IMR-90 (cell line): ENCODE results near the gene AGBL1. TPM values are rescaled to one million over a fixed set of nuclear protein-coding genes. Genes with fewer than 3 reads are reported as not detected.

Source experiments
- ATAC-seq: fragments of 200-7000 bp; cut with Tn5 transposase; 2 replicates; pipeline ENCODE4 v1.9.1; 2020; ENCODE audit warnings: low read depth, mild to moderate bottlenecking, moderate library complexity
- BruUV-seq: library from RNA; stranded (reverse); fragments of 400-500 nt; replicated peaks from 2 replicates; lab custom pipeline; 2021; lab: Mats Ljungman, UMichigan
- CTCF ChIA-PET: fragments of 300-600 bp; formaldehyde crosslinking; extraction: SDS; loops from one replicate; lab custom pipeline; 2021; ENCODE audit warnings: antibody characterized with exemption; lab: Yijun Ruan, JAX
- POLR2A ChIA-PET: fragments of 300-600 bp; sonication (Branson Sonifier 250); formaldehyde crosslinking; loops from one replicate; lab custom pipeline; 2022; ENCODE audit warnings: antibody characterized with exemption; ENCODE audit not compliant: unreplicated experiment; lab: Charles Lee
- DNase-seq: peaks from one replicate; pipeline ENCODE4 v3.0.0; 2013
- H2AFZ ChIP-seq: replicated peaks from 2 replicates; pipeline ENCODE3; 2013; ENCODE audit warnings: low read length, mild to moderate bottlenecking; ENCODE audit not compliant: poor library complexity
- H2AK5ac ChIP-seq: 2 replicates; pipeline ENCODE4 v1.6.1; 2013; ENCODE audit warnings: low read depth, low read length, inconsistent platforms
- H2AK9ac ChIP-seq: replicated peaks from 2 replicates; pipeline ENCODE3; 2013; ENCODE audit warnings: mild to moderate bottlenecking, low read depth, low read length, moderate library complexity; ENCODE audit not compliant: poor library complexity
- H2BK120ac ChIP-seq: 2 replicates; pipeline ENCODE4 v1.6.1; 2013; ENCODE audit warnings: low read depth, low read length, inconsistent platforms
- H2BK15ac ChIP-seq: 3 replicates; pipeline ENCODE4 v1.6.1; 2013; ENCODE audit warnings: low read depth, low read length, inconsistent platforms
- H2BK20ac ChIP-seq: 2 replicates; pipeline ENCODE4 v1.6.1; 2013; ENCODE audit warnings: low read depth, mild to moderate bottlenecking, inconsistent platforms, low read length, moderate library complexity
- H2BK5ac ChIP-seq: 2 replicates; pipeline ENCODE4 v1.6.1; 2013; ENCODE audit warnings: mild to moderate bottlenecking, low read depth, low read length, inconsistent platforms; ENCODE audit not compliant: poor library complexity, severe bottlenecking
- H3K14ac ChIP-seq: replicated peaks from 2 replicates; pipeline ENCODE4 v1.6.1; 2013; ENCODE audit warnings: low read depth, low read length, inconsistent platforms
- H3K18ac ChIP-seq: 2 replicates; pipeline ENCODE4 v1.6.1; 2013; ENCODE audit warnings: low read depth, low read length, control low read depth
- H3K23ac ChIP-seq: 2 replicates; pipeline ENCODE4 v1.6.1; 2013; ENCODE audit warnings: low read depth, low read length, inconsistent platforms
- H3K27ac ChIP-seq: 2 replicates; pipeline ENCODE4 v1.5.1; 2013; ENCODE audit warnings: mild to moderate bottlenecking, control low read depth, low read length; ENCODE audit not compliant: insufficient read depth
- H3K27me3 ChIP-seq: 2 replicates; pipeline ENCODE4 v1.6.1; 2013; ENCODE audit warnings: low read length; ENCODE audit not compliant: control insufficient read depth, insufficient read depth
- H3K36me3 ChIP-seq: 2 replicates; pipeline ENCODE4 v1.6.1; 2013; ENCODE audit warnings: low read length, mixed read lengths; ENCODE audit not compliant: control insufficient read depth, insufficient read depth
- H3K4ac ChIP-seq: 2 replicates; pipeline ENCODE4 v1.6.1; 2013; ENCODE audit warnings: low read depth, low read length, inconsistent platforms
- H3K4me1 ChIP-seq: 2 replicates; pipeline ENCODE4 v1.6.1; 2013; ENCODE audit warnings: low read length, mixed read lengths; ENCODE audit not compliant: control insufficient read depth, insufficient read depth
- H3K4me2 ChIP-seq: 2 replicates; pipeline ENCODE4 v1.6.1; 2013; ENCODE audit warnings: low read depth, mild to moderate bottlenecking, control low read depth, low read length, moderate library complexity
- H3K4me3 ChIP-seq: 2 replicates; pipeline ENCODE4 v1.5.1; 2013; ENCODE audit warnings: low read depth, mild to moderate bottlenecking, control low read depth, low read length, moderate library complexity; ENCODE audit not compliant: insufficient read depth
- H3K56ac ChIP-seq: 2 replicates; pipeline ENCODE4 v1.6.1; 2013; ENCODE audit warnings: low read length, inconsistent platforms; ENCODE audit not compliant: insufficient read depth; ENCODE audit errors: extremely low read depth
- H3K79me1 ChIP-seq, 2 experiments: 2 replicates each; pipeline ENCODE4 v1.6.1; 2013; ENCODE audit warnings: low read length in 2 of 2, inconsistent platforms in 1 of 2, low read depth in 1 of 2
- H3K9ac ChIP-seq: 2 replicates; pipeline ENCODE4 v1.6.1; 2013; ENCODE audit warnings: low read depth, low read length, control low read depth
- H3K9me1 ChIP-seq: 2 replicates; pipeline ENCODE4 v1.6.1; 2013; ENCODE audit warnings: low read length, inconsistent platforms; ENCODE audit not compliant: insufficient read depth
- H3K9me3 ChIP-seq: 2 replicates; pipeline ENCODE4 v1.6.1; 2013; ENCODE audit warnings: low read length; ENCODE audit not compliant: control insufficient read depth, insufficient read depth
- H4K20me1 ChIP-seq: 2 replicates; pipeline ENCODE4 v1.6.1; 2013; ENCODE audit warnings: low read length, inconsistent platforms; ENCODE audit not compliant: insufficient read depth
- H4K5ac ChIP-seq: 2 replicates; pipeline ENCODE4 v1.6.1; 2013; ENCODE audit warnings: mild to moderate bottlenecking, low read depth, low read length, control low read depth
- H4K8ac ChIP-seq, 2 experiments: 2 replicates each; pipeline ENCODE4 v1.6.1; 2013; ENCODE audit warnings: low read depth in 2 of 2, low read length in 2 of 2, control low read depth in 1 of 2, inconsistent platforms in 1 of 2
- H4K91ac ChIP-seq: 2 replicates; pipeline ENCODE4 v1.6.1; 2013; ENCODE audit warnings: low read depth, low read length, inconsistent platforms; ENCODE audit not compliant: insufficient read depth
- NFE2L2 ChIP-seq: fragments of 150-350 bp; IDR thresholded peaks from 2 replicates; pipeline ENCODE4 v1.6.1; 2016; ENCODE audit warnings: low read depth, mild to moderate bottlenecking, low read length
- RAD21 ChIP-seq: IDR thresholded peaks from 2 replicates; pipeline ENCODE4 v1.6.1; 2012; ENCODE audit warnings: low read length, improper control_type of control experiment
- WGBS, 2 experiments: methylation state at CpG; one replicate each; pipeline versions ENCODE4 v1.1.5 to v1.1.7; 2013; ENCODE audit warnings: missing lambda C conversion rate in 2 of 2; ENCODE audit not compliant: insufficient read length in 1 of 2; ENCODE audit errors: extremely low coverage in 2 of 2; 5-methylcytosine and 5-hydroxymethylcytosine counted together
- dilution Hi-C: fragments of 300-500 bp; cut with HindIII; formaldehyde crosslinking; loops from one replicate; pipeline ENCODE4 v1.14.3; 2018; ENCODE audit warnings: low sequenced_read_pairs; ENCODE audit not compliant: unreplicated experiment
- in situ Hi-C: fragments of 300-500 bp; cut with MboI; formaldehyde crosslinking; loops from 3 replicates; pipeline ENCODE4 v1.14.3; 2019; ENCODE audit warnings: low sequenced_read_pairs, inconsistent platforms, mixed read lengths
- intact Hi-C: fragments of 100-400 bp; cut with micrococcal nuclease; formaldehyde crosslinking; loops from 2 replicates; pipeline ENCODE4 v1.10.0; 2022
- polyA plus RNA-seq, 3 experiments: library from polyadenylated mRNA; depleted of rRNA; stranded (reverse); fragments of >200 nt; gene quantifications; 2 replicates each; pipeline ENCODE4 v1.2.3, GENCODE V29; 2012; ENCODE audit warnings: low replicate concordance in 1 of 3
- total RNA-seq: library from RNA; depleted of rRNA; stranded (reverse); fragments of >200 nt; gene quantifications from 2 replicates; pipeline ENCODE4 v1.2.3, GENCODE V29; 2012
- TF ChIP-seq, protein P1 (sequence below): conservative IDR thresholded peaks from 2 replicates; pipeline ENCODE4 v1.5.1; 2012; ENCODE audit warnings: mild to moderate bottlenecking, low read depth, low read length, improper control_type of control experiment

Gene AGBL1
- total and polyA plus RNA-seq, 2 of the 4 experiments (the other 2 are of a cell fraction) = not detected

GRCh38 chr15:86491118-86491517 lies 411.4 kb downstream of the AGBL1 start:
- Histone ChIP-seq H3K36me3 (no peaks in the 10 kb centered on the region), H3K14ac (no peak overlapping the region), H4K20me1 (no peaks in the 10 kb centered on the region), H3K9me1 (no peaks in the 10 kb centered on the region), H2AK9ac (no peak overlapping the region), H4K91ac (no peak overlapping the region), H3K4me2 (no peak overlapping the region), H4K5ac (no peak overlapping the region), H4K8ac (no peak overlapping the region), H2AFZ (no peak overlapping the region), H3K4me1 (no peaks in the 10 kb centered on the region), H3K23ac (no peak overlapping the region), H3K4ac (no peak overlapping the region), H2BK15ac (no peak overlapping the region), H3K27me3 (no peaks in the 10 kb centered on the region), H3K4me3 (no peak overlapping the region), H3K56ac (no peak overlapping the region), H2BK5ac (no peak overlapping the region), H3K9me3 (peaks cover 24% of the 10 kb centered on the region), H2BK120ac (no peak overlapping the region), H3K9ac (no peak overlapping the region), H2BK20ac (no peak overlapping the region), H3K79me1 (no peaks in the 10 kb centered on the region), H3K18ac (no peak overlapping the region), H2AK5ac (no peak overlapping the region), H3K27ac (no peak overlapping the region)
- ATAC-seq = no peak
- intact Hi-C loops = no loop called here
- dilution Hi-C loops = no loop called here
- WGBS, 2 experiments = 38% methylated on average over 2 of the region's 2 CpGs; no CpG with 5 or more reads in 1 of the 2 experiments
- POLR2A ChIA-PET = no interaction called here
- CTCF ChIA-PET = no interaction called here
- in situ Hi-C loops = no loop called here
- no TSS peak for BruUV-seq
- TF ChIP-seq NFE2L2 = no peak
- TF ChIP-seq, protein P1, sequence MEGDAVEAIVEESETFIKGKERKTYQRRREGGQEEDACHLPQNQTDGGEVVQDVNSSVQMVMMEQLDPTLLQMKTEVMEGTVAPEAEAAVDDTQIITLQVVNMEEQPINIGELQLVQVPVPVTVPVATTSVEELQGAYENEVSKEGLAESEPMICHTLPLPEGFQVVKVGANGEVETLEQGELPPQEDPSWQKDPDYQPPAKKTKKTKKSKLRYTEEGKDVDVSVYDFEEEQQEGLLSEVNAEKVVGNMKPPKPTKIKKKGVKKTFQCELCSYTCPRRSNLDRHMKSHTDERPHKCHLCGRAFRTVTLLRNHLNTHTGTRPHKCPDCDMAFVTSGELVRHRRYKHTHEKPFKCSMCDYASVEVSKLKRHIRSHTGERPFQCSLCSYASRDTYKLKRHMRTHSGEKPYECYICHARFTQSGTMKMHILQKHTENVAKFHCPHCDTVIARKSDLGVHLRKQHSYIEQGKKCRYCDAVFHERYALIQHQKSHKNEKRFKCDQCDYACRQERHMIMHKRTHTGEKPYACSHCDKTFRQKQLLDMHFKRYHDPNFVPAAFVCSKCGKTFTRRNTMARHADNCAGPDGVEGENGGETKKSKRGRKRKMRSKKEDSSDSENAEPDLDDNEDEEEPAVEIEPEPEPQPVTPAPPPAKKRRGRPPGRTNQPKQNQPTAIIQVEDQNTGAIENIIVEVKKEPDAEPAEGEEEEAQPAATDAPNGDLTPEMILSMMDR = no peak
- TF ChIP-seq RAD21 = no peak
- no peak for DNase-seq
